AG09309 (cell line): ENCODE measurements around the gene ZRANB1.

Experiments
- DNase-seq: peaks from one replicate; pipeline ENCODE4 v3.0.0-alpha.2; 2010; ENCODE audit warnings: low read depth
- H3K4me3 ChIP-seq: 2 replicates; pipeline ENCODE4 v1.5.1; 2011; ENCODE audit warnings: mild to moderate bottlenecking, low read depth, low read length, moderate library complexity; ENCODE audit not compliant: control insufficient read depth
- TF ChIP-seq, protein P1 (sequence below): IDR thresholded peaks from 2 replicates; pipeline ENCODE4 v1.5.1; 2011; ENCODE audit warnings: mild to moderate bottlenecking, low read depth, low read length, inconsistent platforms; ENCODE audit not compliant: insufficient read depth, control insufficient read depth; ENCODE audit errors: missing control alignments

The ZRANB1 gene

DNA sequence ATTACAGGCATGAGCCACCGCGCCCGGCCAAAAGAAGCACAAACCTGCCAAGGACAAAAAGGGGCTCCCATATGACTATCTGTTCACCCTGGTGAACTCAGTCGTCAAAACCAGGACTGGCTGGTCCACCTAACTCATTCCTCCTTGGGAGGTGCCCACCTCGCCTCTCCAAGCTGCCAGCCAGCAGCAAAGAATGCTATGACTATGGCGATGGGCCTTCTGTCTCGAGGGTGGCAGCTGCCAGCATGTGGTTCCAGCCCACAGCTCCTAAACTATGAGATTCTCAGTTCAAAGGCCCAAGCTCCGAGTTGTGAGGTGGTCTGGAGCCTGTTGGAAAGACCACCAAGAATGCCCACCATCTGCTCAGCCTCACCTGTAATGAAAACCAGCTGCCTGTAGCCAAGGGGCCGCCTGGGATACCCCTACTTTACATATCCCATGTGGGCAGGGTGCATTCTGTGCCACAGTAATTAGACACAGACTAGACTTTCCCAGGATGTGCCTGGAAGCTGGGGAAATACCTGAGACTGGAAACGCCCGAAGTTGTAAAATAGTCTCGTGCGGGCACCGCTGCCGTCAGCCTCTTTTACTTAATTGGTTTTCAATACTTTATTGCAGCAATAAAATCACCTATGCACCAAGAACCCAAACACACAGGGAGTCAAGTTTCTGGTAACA is 71.1 kb downstream of the ZRANB1 start:
- no peak for DNase-seq
- H3K4me3 ChIP-seq = no peak overlapping the region
- TF ChIP-seq, protein P1, sequence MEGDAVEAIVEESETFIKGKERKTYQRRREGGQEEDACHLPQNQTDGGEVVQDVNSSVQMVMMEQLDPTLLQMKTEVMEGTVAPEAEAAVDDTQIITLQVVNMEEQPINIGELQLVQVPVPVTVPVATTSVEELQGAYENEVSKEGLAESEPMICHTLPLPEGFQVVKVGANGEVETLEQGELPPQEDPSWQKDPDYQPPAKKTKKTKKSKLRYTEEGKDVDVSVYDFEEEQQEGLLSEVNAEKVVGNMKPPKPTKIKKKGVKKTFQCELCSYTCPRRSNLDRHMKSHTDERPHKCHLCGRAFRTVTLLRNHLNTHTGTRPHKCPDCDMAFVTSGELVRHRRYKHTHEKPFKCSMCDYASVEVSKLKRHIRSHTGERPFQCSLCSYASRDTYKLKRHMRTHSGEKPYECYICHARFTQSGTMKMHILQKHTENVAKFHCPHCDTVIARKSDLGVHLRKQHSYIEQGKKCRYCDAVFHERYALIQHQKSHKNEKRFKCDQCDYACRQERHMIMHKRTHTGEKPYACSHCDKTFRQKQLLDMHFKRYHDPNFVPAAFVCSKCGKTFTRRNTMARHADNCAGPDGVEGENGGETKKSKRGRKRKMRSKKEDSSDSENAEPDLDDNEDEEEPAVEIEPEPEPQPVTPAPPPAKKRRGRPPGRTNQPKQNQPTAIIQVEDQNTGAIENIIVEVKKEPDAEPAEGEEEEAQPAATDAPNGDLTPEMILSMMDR = no peak

DNA sequence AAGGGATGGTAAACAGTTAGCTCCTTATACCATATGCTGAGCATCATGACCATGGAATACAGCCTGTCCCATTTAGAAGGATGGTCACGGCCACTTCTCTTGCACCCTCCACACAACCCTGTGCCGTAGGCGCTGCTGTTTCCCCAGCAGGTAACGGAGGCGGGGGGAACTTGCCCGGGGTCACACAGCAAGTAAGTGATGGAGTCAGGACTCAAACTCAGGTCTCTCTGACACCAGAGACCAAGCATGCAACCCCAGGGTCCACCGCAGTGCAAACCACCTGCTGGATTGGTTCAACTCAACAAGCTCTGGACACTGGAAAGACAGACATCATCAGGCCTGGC is 71.6 kb downstream of the ZRANB1 start:
- DNase-seq = no peak
- TF ChIP-seq, protein P1 = no peak
- H3K4me3 ChIP-seq = no peak overlapping the region

DNA sequence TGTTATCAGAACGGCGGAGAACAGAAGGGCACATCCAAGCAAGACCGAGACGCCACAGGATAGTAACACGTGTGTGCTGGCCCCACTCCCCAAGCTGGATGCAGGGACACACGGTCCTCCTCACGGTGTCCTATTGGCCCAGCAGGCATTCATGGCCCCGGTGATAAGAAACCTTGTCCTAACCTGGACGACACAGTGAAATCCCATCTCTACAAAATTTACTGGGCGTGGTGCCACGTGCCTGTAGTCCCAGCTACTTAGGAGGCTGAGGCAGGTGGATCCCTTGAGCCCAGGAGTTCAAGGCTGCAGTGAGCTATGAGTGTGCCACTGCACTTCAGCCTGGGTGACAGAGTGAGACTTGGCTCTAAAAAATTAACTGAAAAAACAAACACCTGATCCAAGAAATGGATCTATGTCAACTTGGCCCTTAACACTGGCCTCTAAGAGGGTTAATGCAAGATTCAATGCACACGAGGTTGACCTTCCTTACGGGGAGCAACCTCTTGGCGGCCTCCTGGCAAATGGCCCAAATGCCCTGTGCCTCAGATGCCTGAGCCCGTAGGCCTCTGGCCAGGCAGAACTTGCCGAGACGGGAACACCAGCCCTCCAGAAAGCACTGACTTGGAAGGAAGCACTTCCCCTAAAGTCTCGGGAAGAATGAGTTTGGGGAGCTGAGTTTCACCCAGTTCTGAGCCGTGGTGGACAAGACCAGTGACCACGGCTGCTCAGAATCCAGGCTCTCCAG is 72.3 kb downstream of the ZRANB1 start:
- DNase-seq = no peak
- TF ChIP-seq, protein P1 = no peak
- no peak overlapping the region for H3K4me3 ChIP-seq

DNA sequence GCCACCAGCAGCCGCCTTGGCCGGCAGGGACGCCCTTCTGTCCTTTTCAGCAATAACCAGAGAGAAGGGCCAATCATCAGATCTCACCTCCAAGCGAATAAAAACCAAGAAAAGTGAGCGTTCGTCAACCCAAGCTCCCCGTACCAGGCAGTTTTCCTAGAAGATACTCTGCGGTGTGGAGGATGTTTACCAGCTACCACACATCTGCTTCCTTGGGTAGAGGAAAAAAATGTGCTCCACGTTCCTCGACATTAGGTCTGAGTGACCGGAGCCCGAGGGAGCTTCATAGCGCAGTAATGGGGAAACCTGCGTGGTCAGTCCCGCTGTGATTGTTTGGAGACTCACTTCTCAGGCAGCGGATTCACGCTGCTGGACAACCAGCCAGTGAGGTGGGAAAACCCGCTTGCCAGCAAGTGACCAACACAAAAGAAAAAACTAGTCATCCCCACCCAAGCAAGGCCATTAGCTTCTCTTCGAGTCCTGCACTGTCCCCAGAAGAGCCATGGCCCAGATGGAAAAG is 73.0 kb downstream of the ZRANB1 start:
- H3K4me3 ChIP-seq = no peak overlapping the region
- no peak for DNase-seq
- TF ChIP-seq, protein P1 = no peak

DNA sequence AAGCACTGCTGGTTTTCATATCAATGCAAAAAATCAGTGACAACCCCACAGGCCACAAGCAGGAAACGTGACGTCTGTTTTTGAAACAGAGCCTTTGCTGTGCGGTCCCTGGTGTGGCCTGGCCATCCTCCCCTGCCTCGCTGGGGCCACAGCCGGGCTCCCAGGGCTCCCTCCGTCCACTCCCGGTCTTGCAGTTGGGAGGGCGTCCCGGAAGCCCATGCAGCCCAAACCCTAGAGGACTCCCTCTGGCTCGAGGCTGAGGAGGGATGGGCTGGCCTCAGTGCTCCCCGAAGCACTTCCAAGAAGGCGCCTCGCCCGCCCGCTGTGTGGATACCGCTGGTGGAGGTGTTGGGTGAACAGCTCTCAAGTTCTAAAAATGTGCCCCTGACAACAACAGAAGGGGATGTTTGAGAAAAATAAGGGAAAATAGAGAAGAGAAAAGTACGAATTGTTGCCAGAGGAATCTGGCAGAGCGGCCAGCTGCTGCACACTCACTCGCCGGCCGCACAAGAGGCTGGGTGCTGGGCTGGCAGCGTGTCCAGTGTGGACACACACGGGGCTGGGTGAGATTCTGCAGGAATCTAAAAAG is 73.5 kb downstream of the ZRANB1 start:
- DNase-seq = no peak
- no peak overlapping the region for H3K4me3 ChIP-seq
- TF ChIP-seq, protein P1 = no peak

DNA sequence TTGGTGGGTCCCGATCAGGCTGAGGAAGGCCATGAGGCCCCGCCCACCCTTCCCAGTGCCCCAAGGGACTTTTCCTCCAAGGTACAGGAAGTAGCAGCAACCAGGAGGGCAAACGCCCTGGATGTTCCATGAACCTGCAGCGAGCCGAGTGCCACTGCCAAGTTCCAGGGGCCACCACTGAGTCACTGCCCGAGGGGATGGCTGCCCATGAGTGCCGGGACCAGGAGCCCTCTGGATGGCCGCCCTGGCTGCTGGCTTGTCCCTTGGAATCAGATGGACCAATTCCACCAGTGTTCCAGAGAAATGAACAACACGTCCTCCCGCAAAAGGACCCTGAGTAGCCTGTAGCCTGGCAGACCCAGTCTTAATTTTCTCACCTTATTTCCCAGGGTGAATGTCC is 74.2 kb downstream of the ZRANB1 start:
- TF ChIP-seq, protein P1 = no peak
- no peak for DNase-seq
- no peak overlapping the region for H3K4me3 ChIP-seq
